ENCODE data around the gene C11orf98. TPM values are rescaled to one million over a fixed set of nuclear protein-coding genes. Genes with fewer than 3 reads are reported as not detected.
A peak's percentile ranks its signal among the peaks of the same experiment; 100 is the strongest.

C11orf98 gene
- total and polyA plus RNA-seq, 2 of the 13 experiments (the other 11 are each of a cell fraction or from before 2014, with no cell fraction given) = 30.4 to 91.8 TPM

- no peak for TF ChIP-seq PLSCR1 (CRISPR knock-in tag; IDR thresholded peaks at IDR 0.05; ENCODE audit: borderline replicate concordance)
- no peak; the same call in 1 of the 2 replicates for TF ChIP-seq RFXAP (CRISPR knock-in tag; IDR thresholded peaks at IDR 0.05; ENCODE audit: borderline replicate concordance)
- no peak for TF ChIP-seq FOSL2 (CRISPR knock-in tag; IDR thresholded peaks at IDR 0.05)
- no peak for TF ChIP-seq FOSL1 (CRISPR knock-in tag; IDR thresholded peaks at IDR 0.05; ENCODE audit: borderline replicate concordance)
- TF ChIP-seq PAF1 (CRISPR knock-in tag; IDR thresholded peaks at IDR 0.05) = peak; percentile 91
- TF ChIP-seq ESRRA (CRISPR knock-in tag; IDR thresholded peaks at IDR 0.05; ENCODE audit: low read depth) = no peak
- TF ChIP-seq, protein P1, sequence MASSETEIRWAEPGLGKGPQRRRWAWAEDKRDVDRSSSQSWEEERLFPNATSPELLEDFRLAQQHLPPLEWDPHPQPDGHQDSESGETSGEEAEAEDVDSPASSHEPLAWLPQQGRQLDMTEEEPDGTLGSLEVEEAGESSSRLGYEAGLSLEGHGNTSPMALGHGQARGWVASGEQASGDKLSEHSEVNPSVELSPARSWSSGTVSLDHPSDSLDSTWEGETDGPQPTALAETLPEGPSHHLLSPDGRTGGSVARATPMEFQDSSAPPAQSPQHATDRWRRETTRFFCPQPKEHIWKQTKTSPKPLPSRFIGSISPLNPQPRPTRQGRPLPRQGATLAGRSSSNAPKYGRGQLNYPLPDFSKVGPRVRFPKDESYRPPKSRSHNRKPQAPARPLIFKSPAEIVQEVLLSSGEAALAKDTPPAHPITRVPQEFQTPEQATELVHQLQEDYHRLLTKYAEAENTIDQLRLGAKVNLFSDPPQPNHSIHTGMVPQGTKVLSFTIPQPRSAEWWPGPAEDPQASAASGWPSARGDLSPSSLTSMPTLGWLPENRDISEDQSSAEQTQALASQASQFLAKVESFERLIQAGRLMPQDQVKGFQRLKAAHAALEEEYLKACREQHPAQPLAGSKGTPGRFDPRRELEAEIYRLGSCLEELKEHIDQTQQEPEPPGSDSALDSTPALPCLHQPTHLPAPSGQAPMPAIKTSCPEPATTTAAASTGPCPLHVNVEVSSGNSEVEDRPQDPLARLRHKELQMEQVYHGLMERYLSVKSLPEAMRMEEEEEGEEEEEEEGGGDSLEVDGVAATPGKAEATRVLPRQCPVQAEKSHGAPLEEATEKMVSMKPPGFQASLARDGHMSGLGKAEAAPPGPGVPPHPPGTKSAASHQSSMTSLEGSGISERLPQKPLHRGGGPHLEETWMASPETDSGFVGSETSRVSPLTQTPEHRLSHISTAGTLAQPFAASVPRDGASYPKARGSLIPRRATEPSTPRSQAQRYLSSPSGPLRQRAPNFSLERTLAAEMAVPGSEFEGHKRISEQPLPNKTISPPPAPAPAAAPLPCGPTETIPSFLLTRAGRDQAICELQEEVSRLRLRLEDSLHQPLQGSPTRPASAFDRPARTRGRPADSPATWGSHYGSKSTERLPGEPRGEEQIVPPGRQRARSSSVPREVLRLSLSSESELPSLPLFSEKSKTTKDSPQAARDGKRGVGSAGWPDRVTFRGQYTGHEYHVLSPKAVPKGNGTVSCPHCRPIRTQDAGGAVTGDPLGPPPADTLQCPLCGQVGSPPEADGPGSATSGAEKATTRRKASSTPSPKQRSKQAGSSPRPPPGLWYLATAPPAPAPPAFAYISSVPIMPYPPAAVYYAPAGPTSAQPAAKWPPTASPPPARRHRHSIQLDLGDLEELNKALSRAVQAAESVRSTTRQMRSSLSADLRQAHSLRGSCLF (CRISPR knock-in tag; IDR thresholded peaks at IDR 0.05; ENCODE audit: borderline replicate concordance) = no peak
- TF ChIP-seq ZNF652 (CRISPR knock-in tag; IDR thresholded peaks at IDR 0.05; ENCODE audit: borderline replicate concordance, low read depth) = no peak
- TF ChIP-seq AGO2 (optimal IDR thresholded peaks at IDR 0.05; ENCODE audit: low read depth, low read length) = peak; percentile 99
- TF ChIP-seq ZNF251 (CRISPR knock-in tag; IDR thresholded peaks at IDR 0.05) = no peak
- TF ChIP-seq FOXK1 (CRISPR knock-in tag; IDR thresholded peaks at IDR 0.05; ENCODE audit: borderline replicate concordance, low read depth) = no peak
- no peak for TF ChIP-seq HINFP (CRISPR knock-in tag; IDR thresholded peaks at IDR 0.05; ENCODE audit: low read depth)
- TF ChIP-seq CCAR2 (optimal IDR thresholded peaks at IDR 0.05; ENCODE audit: low read depth, low read length) = no peak
- TF ChIP-seq NONO (IDR thresholded peaks at IDR 0.05) = no peak
- TF ChIP-seq NONO (CRISPR knock-in tag; conservative IDR thresholded peaks at IDR 0.05) = peak; percentile 76; the same call in 1 of the 2 replicates
- TF ChIP-seq ZBED4 (CRISPR knock-in tag; IDR thresholded peaks at IDR 0.05; ENCODE audit: borderline replicate concordance) = no peak
- TF ChIP-seq TAF15 (IDR thresholded peaks at IDR 0.05; ENCODE audit: low read depth, low read length, poor library complexity, severe bottlenecking) = no peak
Observed at GRCh38 chr11:62705880-62706849, 41.2 kb upstream of the C11orf98 start (continued).

All from HepG2 (cell line).